Adrenal gland (tissue), 12 donors: ENCODE data around the gene SLC30A2. TPM values are rescaled to one million over a fixed set of nuclear protein-coding genes. Genes with fewer than 3 reads are reported as not detected.

Experiments used
- DNase-seq, 7 donors: peaks; one replicate each; pipeline ENCODE4 v3.0.0-alpha.2; 2019 to 2020
- H3K27ac ChIP-seq, 5 donors: fragments of 200-600 bp; sonication (generic) in 4 of 5; 1 replicate in 3 of 5; 2 replicates in 2 of 5; pipeline versions ENCODE4 v1.5.1 to v1.8.0; 2016 to 2020; ENCODE audit warnings: mild to moderate bottlenecking in 1 of 5
- H3K27me3 ChIP-seq: fragments of 200-600 bp; 2 replicates; pipeline ENCODE4 v1.8.0; 2021
- H3K36me3 ChIP-seq, 2 donors: fragments of 200-600 bp; replicated peaks in 1 of 2; 1 replicate in 1 of 2; 2 replicates in 1 of 2; pipeline versions ENCODE4 v1.5.1 to v1.8.0; 2018 to 2022
- H3K4me1 ChIP-seq, 2 donors: fragments of 200-600 bp; replicated peaks in 1 of 2; 1 replicate in 1 of 2; 2 replicates in 1 of 2; pipeline versions ENCODE4 v1.5.1 to v1.8.0; 2018 to 2021
- H3K4me3 ChIP-seq, 4 donors: fragments of 200-600 bp; sonication (generic) in 3 of 4; one replicate each; pipeline ENCODE4 v1.5.1; 2016 to 2018
- H3K9me3 ChIP-seq, 3 donors: fragments of 200-600 bp; sonication (generic) in 1 of 3; replicated peaks in 1 of 3; 1 replicate in 2 of 3; 2 replicates in 1 of 3; pipeline versions ENCODE4 v1.5.1 to v1.8.0; 2016 to 2021
- POLR2A ChIP-seq, 2 donors: fragments of 450-650 bp; IDR thresholded peaks; one replicate each; pipeline ENCODE4 v1.6.1; 2017; ENCODE audit warnings: antibody characterized with exemption in 2 of 2, mild to moderate bottlenecking in 2 of 2, moderate library complexity in 1 of 2
- WGBS, 4 donors: extraction: QIAGEN DNeasy Blood & Tissue Kit in 2 of 4; methylation state at CpG; one replicate each; pipeline versions ENCODE4 v1.1.5 to v1.1.7; 2013 to 2017; 5-methylcytosine and 5-hydroxymethylcytosine counted together
- intact Hi-C, 2 donors: fragments of 100-400 bp; cut with DNase I; formaldehyde crosslinking; loops; one replicate each; pipeline versions ENCODE4 v1.14.1 to v1.15.0; 2022 to 2023
- polyA plus RNA-seq, 3 donors: library from polyadenylated mRNA; stranded (reverse); fragments of 200-250 nt in 2 of 3; fragments of 350-450 nt in 1 of 3; fragmentation: Illumina TruSeq in 1 of 3; extraction: RNeasy Lipid Tissue Mini Kit (QIAGEN cat#74804) in 1 of 3; gene quantifications; one replicate each; pipeline ENCODE4 v1.2.3, GENCODE V29; 2013 to 2014
- total RNA-seq, 9 donors: library from RNA; depleted of rRNA in 4 of 9; stranded (reverse); fragments of >200 nt in 4 of 9; fragments of 120-200 nt in 1 of 9; fragmentation: NEBNext Ultra II Directional in 1 of 9; extraction: Animal tissue kit (Norgen Biotek cat#: 25700) in 1 of 9; gene quantifications; one replicate each; pipeline versions ENCODE4 v1.1.0 to v1.2.4, GENCODE V29; 2013 to 2023
- TF ChIP-seq, protein P1 (sequence below), 6 experiments: fragments of 450-650 bp in 4 of 6; fragments of 200-600 bp in 2 of 6; sonication (generic) in 1 of 6; IDR thresholded peaks; 1 replicate in 5 of 6; 2 replicates in 1 of 6; pipeline versions ENCODE4 v1.5.1 to v1.8.0; 2016 to 2021; ENCODE audit warnings: antibody characterized with exemption in 6 of 6, mild to moderate bottlenecking in 2 of 6, moderate library complexity in 1 of 6
- donor health status: healthy with polysubstance abuse.
- donor health status: Bipolar disorder and iron deficiency.
- donor health status: DM: yes; HTN: yes; CAD: no.
- donor health status: DM: no; HTN: no; CAD: no.
- donor health status: DM: no; HTN: no; CAD: no.
- donor health status: DM: yes; HTN: yes; CAD: no.

The SLC30A2 gene
- total and polyA plus RNA-seq, 12 donors: 0.06 to 4.8 (median 0.47) TPM

DNA sequence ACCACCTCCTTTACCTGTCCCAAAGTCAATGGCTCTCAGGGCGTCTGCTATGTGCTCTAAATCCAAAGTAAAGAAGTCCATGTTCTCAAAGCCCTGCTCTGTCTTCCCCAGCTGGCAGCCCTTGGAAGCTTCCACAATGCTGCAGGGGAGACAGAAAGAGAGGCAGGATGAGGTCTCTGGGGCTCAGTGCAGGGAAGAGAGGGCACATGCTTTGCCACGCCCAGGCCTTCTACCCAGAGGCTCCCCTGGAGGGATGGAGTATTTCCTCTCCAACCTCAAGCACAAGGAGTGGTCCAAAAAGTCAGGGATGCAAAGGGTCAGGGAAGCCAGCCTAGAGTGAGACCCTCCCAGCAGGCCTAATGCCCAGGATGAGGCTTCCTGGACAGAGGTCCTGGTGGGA is 11.3 kb upstream of the SLC30A2 start:
- H3K27me3 ChIP-seq: peaks cover 9% of the 10 kb centered on the region
- TF ChIP-seq, protein P1, sequence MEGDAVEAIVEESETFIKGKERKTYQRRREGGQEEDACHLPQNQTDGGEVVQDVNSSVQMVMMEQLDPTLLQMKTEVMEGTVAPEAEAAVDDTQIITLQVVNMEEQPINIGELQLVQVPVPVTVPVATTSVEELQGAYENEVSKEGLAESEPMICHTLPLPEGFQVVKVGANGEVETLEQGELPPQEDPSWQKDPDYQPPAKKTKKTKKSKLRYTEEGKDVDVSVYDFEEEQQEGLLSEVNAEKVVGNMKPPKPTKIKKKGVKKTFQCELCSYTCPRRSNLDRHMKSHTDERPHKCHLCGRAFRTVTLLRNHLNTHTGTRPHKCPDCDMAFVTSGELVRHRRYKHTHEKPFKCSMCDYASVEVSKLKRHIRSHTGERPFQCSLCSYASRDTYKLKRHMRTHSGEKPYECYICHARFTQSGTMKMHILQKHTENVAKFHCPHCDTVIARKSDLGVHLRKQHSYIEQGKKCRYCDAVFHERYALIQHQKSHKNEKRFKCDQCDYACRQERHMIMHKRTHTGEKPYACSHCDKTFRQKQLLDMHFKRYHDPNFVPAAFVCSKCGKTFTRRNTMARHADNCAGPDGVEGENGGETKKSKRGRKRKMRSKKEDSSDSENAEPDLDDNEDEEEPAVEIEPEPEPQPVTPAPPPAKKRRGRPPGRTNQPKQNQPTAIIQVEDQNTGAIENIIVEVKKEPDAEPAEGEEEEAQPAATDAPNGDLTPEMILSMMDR (IDR thresholded peaks at IDR 0.05): no peak
- no peak for TF ChIP-seq POLR2A (IDR thresholded peaks at IDR 0.05)
- no peak overlapping the region for H3K27ac ChIP-seq
- DNase-seq: no peak
- intact Hi-C loops: no loop called here
- no peak overlapping the region for H3K4me3 ChIP-seq
- 86 to 96% (median 90%) methylated on average over 1 to 2 of the region's 2 CpGs for WGBS, 4 donors
- H3K36me3 ChIP-seq: no peaks in the 10 kb centered on the region
- H3K4me1 ChIP-seq: no peaks in the 10 kb centered on the region
- H3K9me3 ChIP-seq: no peaks in the 10 kb centered on the region

DNA sequence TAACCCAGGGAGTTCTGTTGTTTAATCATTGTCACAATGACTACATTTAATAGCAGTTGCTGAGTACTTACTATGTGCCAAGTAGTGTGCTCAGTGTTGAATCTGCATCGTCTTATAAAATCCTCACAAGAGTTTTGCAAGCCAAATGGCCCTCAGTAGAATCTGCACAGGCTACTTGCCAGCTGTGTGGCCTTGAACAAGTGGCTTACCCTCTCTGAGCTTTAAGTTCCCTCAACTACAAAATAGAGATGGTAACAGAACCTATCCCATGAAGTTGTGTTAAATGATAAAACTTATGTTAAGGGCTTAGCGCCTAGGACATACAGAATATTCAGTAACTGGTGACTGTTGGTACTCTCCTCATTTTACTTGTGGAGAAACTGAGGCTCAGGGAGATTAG is 9.1 kb upstream of the SLC30A2 start:
- Histone ChIP-seq H3K27ac (no peak overlapping the region), H3K36me3 (no peaks in the 10 kb centered on the region), H3K4me3 (no peak overlapping the region), H3K27me3 (peaks cover 9% of the 10 kb centered on the region), H3K9me3 (no peaks in the 10 kb centered on the region), H3K4me1 (no peaks in the 10 kb centered on the region)
- no peak for DNase-seq
- TF ChIP-seq, protein P1 (IDR thresholded peaks at IDR 0.05): no peak
- no peak for TF ChIP-seq POLR2A (IDR thresholded peaks at IDR 0.05)
- intact Hi-C loops: no loop called here
- WGBS, 4 donors: 63 to 83% (median 72%) methylated on average over 2 of the region's 2 CpGs

DNA sequence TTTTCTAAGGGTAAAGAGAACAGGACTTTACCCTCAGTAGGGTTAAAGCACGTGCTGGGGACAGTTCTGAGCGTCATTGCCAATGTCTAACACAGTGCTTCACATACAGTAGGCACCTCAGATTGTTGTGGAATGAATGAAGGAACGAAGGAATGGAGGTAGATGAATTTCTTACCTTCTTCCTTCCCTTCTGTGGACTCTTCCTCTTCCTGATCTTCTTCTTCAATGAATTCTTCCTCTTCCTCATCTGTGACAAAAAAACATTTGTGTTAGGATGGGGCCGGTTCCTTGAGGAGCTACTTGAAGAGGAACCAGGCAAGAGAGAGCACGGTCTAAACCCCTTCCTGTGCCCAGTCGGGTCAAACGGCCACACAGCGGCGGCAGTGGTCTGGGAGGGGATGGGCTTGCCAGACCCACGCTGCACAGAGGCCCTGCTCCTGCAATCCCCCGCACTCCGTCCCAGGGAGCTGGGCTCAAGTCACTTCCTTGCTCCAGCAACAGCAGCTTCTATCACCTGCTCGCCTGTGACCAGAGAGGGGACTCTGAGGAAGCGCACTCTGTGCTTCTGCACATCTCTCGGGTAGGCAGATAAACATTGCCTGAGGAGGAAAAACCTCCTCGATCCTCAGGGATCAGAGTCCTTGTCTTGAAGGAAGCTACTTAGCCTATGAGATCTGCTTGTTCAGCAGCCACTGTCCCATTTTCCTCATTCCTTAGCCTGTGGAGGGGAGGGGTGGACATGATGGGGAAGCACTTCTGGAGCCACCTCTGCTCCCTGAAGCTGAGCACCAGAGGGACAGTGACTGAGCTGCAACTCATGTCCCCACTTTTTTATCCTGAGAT is 8.0 kb upstream of the SLC30A2 start:
- Histone ChIP-seq H3K27ac (no peak overlapping the region), H3K27me3 (peaks cover 9% of the 10 kb centered on the region), H3K9me3 (no peaks in the 10 kb centered on the region), H3K36me3 (no peaks in the 10 kb centered on the region), H3K4me1 (peaks cover 0 to 3% of the 10 kb centered on the region in 2 donors), H3K4me3 (no peak overlapping the region)
- TF ChIP-seq, protein P1 (IDR thresholded peaks at IDR 0.05): no peak
- no peak for TF ChIP-seq POLR2A (IDR thresholded peaks at IDR 0.05)
- no peak for DNase-seq
- WGBS, 4 donors: 54 to 55% (median 54%) methylated on average over 9 to 16 of the region's 16 CpGs
- intact Hi-C loops: no loop called here

DNA sequence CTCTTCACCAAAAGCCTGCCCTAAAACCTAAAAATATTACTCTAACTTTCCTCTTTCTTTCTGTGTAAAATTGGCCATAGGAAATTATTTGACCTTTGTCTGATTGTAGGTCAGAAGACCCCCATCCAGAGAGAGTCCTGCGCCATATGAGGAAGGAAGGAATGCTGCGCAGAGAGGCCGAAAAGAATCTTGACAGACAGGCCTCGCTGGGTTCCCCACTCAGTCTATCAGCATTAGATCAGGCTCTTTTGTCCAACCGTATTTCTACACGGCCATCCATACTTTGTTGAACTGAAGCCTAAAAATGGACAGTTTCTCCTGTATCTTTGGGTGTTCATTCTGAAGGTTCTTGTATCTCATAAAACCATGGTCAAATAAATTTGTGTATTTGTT is 4.3 kb upstream of the SLC30A2 start:
- H3K36me3 ChIP-seq: no peaks in the 10 kb centered on the region
- H3K27ac ChIP-seq: no peak overlapping the region
- DNase-seq: no peak
- peaks cover 0 to 14% of the 10 kb centered on the region in 2 donors for H3K4me1 ChIP-seq
- H3K9me3 ChIP-seq: no peaks in the 10 kb centered on the region
- TF ChIP-seq POLR2A (IDR thresholded peaks at IDR 0.05): no peak
- TF ChIP-seq, protein P1 (IDR thresholded peaks at IDR 0.05): no peak
- intact Hi-C loops: no loop called here
- 87 to 95% (median 92%) methylated on average over 6 of the region's 6 CpGs for WGBS, 4 donors
- peaks cover 29% of the 10 kb centered on the region for H3K27me3 ChIP-seq
- no peak overlapping the region for H3K4me3 ChIP-seq
